DOHH2 (cell line): ENCODE results near the gene COL4A2.

Experiments
- CTCF ChIP-seq: fragments of 200-600 bp; sonication (generic); IDR thresholded peaks from one replicate; pipeline ENCODE4 v1.5.1; 2014; ENCODE audit warnings: antibody characterized with exemption, mild to moderate bottlenecking, low read depth, low read length; ENCODE audit not compliant: poor library complexity, severe bottlenecking
- EZH2phosphoT487 ChIP-seq: fragments of 200-600 bp; sonication (generic); IDR thresholded peaks from 2 replicates; pipeline ENCODE4 v1.6.1; 2017; ENCODE audit warnings: borderline replicate concordance, mild to moderate bottlenecking, antibody characterized with exemption, low read length, moderate library complexity, mixed read lengths

- no peak for TF ChIP-seq CTCF
- TF ChIP-seq EZH2phosphoT487: no peak
These were observed 106.1 kb downstream of the COL4A2 start for GRCh38 chr13:110413016-110413675.
